Endothelial cell of umbilical vein (primary cell): ENCODE results near the gene MOGAT3. TPM values are rescaled to one million over a fixed set of nuclear protein-coding genes. Genes with fewer than 3 reads are reported as not detected.

ENCODE experiments used
- BruUV-seq: library from RNA; stranded (reverse); fragments of 400-500 nt; replicated peaks from 2 replicates; lab custom pipeline; 2021; lab: Mats Ljungman, UMichigan
- CTCF ChIA-PET: fragments of 300-600, 350-600 bp; sonication (Branson Sonifier 250); formaldehyde crosslinking; loops from one replicate; lab custom pipeline; 2021; ENCODE audit warnings: antibody characterized with exemption, inconsistent platforms; lab: Charles Lee
- POLR2A ChIA-PET: fragments of 300-600, 350-600 bp; sonication (Branson Sonifier 250); formaldehyde crosslinking; loops from one replicate; lab custom pipeline; 2021; ENCODE audit warnings: antibody characterized with exemption, inconsistent platforms; lab: Charles Lee
- DNase-seq: peaks from one replicate; pipeline ENCODE4 v3.0.0-alpha.2; 2011; ENCODE audit warnings: low read depth, low spot score
- FAIRE-seq: peaks from 2 replicates; lab custom pipeline; 2011; peaks lifted over from hg19 to GRCh38; lab: Jason Lieb, UNC
- H2AFZ ChIP-seq: 2 replicates; pipeline ENCODE4 v1.6.0; 2012; ENCODE audit warnings: low read depth, low read length, control low read depth, inconsistent platforms
- H3K27ac ChIP-seq: 2 replicates; pipeline ENCODE4 v1.5.1; 2011; ENCODE audit warnings: low read depth, mild to moderate bottlenecking, control low read depth, low read length, moderate library complexity; ENCODE audit not compliant: insufficient read depth
- H3K27me3 ChIP-seq, 2 experiments: 2 replicates each; pipeline versions ENCODE4 v1.6.0 to v1.6.1; 2011; ENCODE audit warnings: low read length in 2 of 2, mixed read lengths in 1 of 2; ENCODE audit not compliant: control insufficient read depth in 2 of 2, insufficient read depth in 2 of 2
- H3K36me3 ChIP-seq, 2 experiments: 2 replicates in 1 of 2; 3 replicates in 1 of 2; pipeline ENCODE4 v1.5.1; 2011; ENCODE audit warnings: low read length in 2 of 2, mild to moderate bottlenecking in 1 of 2, moderate library complexity in 1 of 2; ENCODE audit not compliant: control insufficient read depth in 2 of 2, insufficient read depth in 2 of 2; ENCODE audit errors: extremely low read depth in 1 of 2
- H3K4me1 ChIP-seq: 3 replicates; pipeline ENCODE4 v1.5.1; 2011; ENCODE audit warnings: mild to moderate bottlenecking, low read length; ENCODE audit not compliant: control insufficient read depth, insufficient read depth; ENCODE audit errors: extremely low read depth
- H3K4me2 ChIP-seq: 2 replicates; pipeline ENCODE4 v1.6.1; 2011; ENCODE audit warnings: low read length, control low read depth, mixed read lengths; ENCODE audit not compliant: insufficient read depth
- H3K4me3 ChIP-seq, 3 experiments: fragments of 200-600 bp in 1 of 3; sonication (generic), shearing (Covaris generic) in 1 of 3; replicated peaks in 1 of 3; 2 replicates each; pipeline ENCODE4 v1.5.1; 2011 to 2016; ENCODE audit warnings: control low read depth in 3 of 3, low read length in 3 of 3, mild to moderate bottlenecking in 2 of 3, inconsistent platforms in 1 of 3, low read depth in 1 of 3, moderate library complexity in 1 of 3; ENCODE audit not compliant: insufficient read depth in 1 of 3
- H3K79me2 ChIP-seq: 2 replicates; pipeline ENCODE4 v1.6.0; 2012; ENCODE audit warnings: low read length, inconsistent platforms; ENCODE audit not compliant: control insufficient read depth, insufficient read depth
- H3K9ac ChIP-seq: replicated peaks from 2 replicates; pipeline ENCODE3; 2011; ENCODE audit warnings: low read length, control low read depth; ENCODE audit not compliant: insufficient read depth; ENCODE audit errors: extremely low read depth
- H3K9me1 ChIP-seq: replicated peaks from 3 replicates; pipeline ENCODE4 v1.6.0; 2011; ENCODE audit warnings: mild to moderate bottlenecking, low read length; ENCODE audit not compliant: control insufficient read depth, insufficient read depth; ENCODE audit errors: extremely low read depth
- H3K9me3 ChIP-seq: replicated peaks from 2 replicates; pipeline ENCODE4 v1.5.1; 2012; ENCODE audit warnings: low read length, inconsistent platforms; ENCODE audit not compliant: control insufficient read depth, insufficient read depth
- H4K20me1 ChIP-seq: replicated peaks from 2 replicates; pipeline ENCODE3; 2011; ENCODE audit warnings: mild to moderate bottlenecking, low read length; ENCODE audit not compliant: control insufficient read depth, insufficient read depth; ENCODE audit errors: extremely low read depth
- EZH2 ChIP-seq: IDR thresholded peaks from 2 replicates; pipeline ENCODE4 v1.6.1; 2012; ENCODE audit warnings: borderline replicate concordance, low read depth, mild to moderate bottlenecking, moderate library complexity, low read length, inconsistent platforms; ENCODE audit not compliant: severe bottlenecking
- JUN ChIP-seq: IDR thresholded peaks from 2 replicates; pipeline ENCODE4 v1.6.1; 2011; ENCODE audit warnings: borderline replicate concordance, low read depth; ENCODE audit not compliant: insufficient read length, insufficient read depth
- POLR2AphosphoS5 ChIP-seq: IDR thresholded peaks from 2 replicates; pipeline ENCODE4 v1.6.1; 2012; ENCODE audit warnings: low read depth, mild to moderate bottlenecking, control low read depth, low read length, moderate library complexity; ENCODE audit not compliant: insufficient read depth
- dilution Hi-C: fragments of 300-500 bp; cut with MboI; formaldehyde crosslinking; loops from one replicate; pipeline ENCODE4 v1.15.0; 2019; ENCODE audit warnings: low sequenced_read_pairs; ENCODE audit not compliant: extremely low pct_ligation_motif_present
- intact Hi-C: fragments of 100-400 bp; cut with micrococcal nuclease; formaldehyde crosslinking; loops from one replicate; pipeline ENCODE4 v1.10.0; 2022
- polyA plus RNA-seq, 4 experiments: library from polyadenylated mRNA; depleted of rRNA in 3 of 4; stranded (reverse) in 3 of 4; unstranded in 1 of 4; fragments of >200 nt; gene quantifications; 2 replicates each; pipeline versions ENCODE4 v1.2.1 to v1.2.3, GENCODE V29; 2011 to 2012; ENCODE audit warnings: missing spikeins in 1 of 4
- total RNA-seq: library from RNA; stranded (reverse); gene quantifications from 2 replicates; pipeline ENCODE4 v1.2.3, GENCODE V29; 2021
- TF ChIP-seq, protein P1 (sequence below), 2 donors: IDR thresholded peaks; 1 replicate in 1 of 2; 2 replicates in 1 of 2; pipeline ENCODE4 v1.5.1; 2011; ENCODE audit warnings: low read length in 2 of 2, mild to moderate bottlenecking in 2 of 2, moderate library complexity in 2 of 2, control low read depth in 1 of 2, inconsistent platforms in 1 of 2, low read depth in 1 of 2; ENCODE audit not compliant: insufficient read depth in 1 of 2; ENCODE audit errors: extremely low read depth in 1 of 2

Gene MOGAT3
- total and polyA plus RNA-seq, 2 donors (not counting 3 experiments of a cell fraction or from before 2014, with no cell fraction given), result not detected

DNA sequence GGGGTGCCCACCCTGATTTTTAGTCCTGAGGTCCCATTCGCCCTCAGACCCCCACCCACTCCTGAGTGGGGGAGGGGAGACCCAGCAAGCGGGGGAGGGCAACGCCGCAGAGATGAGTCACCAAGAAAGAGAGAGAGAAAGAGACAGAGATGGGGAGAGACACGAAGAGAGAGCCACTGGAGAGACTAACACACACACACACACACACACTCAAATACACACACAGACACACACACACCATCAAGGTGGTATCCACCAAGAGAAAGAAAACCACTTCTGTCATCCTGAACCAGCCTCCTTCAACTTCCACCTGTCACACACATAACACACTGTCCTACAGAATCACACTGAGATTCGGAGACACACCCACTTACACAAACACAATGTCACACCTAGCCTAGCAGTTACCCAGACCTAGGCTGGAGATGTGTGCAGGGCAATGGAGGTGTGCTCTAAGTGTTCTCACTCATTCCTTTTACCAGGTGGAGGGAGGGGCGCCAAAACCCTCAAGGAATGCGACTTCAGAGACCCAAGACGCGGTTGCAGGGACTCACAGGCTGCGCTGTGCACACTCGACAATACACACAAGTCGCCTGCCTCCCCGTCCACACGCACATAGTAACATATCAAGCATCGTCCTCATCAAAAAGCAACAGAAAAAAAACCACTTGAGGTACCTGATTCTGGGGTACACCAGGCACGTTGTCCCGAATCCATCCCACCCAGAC lies 31.6 kb downstream of the MOGAT3 start:
- FAIRE-seq, result peak; percentile 4
- H2AFZ ChIP-seq, result no peak overlapping the region

More for the DNA sequence above, 31.6 kb downstream of the MOGAT3 start:
- Histone ChIP-seq H3K9me1 (no peaks in the 10 kb centered on the region), H4K20me1 (no peaks in the 10 kb centered on the region), H3K4me3 (no peak overlapping the region), H3K9me3 (no peaks in the 10 kb centered on the region), H3K79me2 (no peaks in the 10 kb centered on the region), H3K36me3 (no peaks in the 10 kb centered on the region), H3K27ac (no peak overlapping the region), H3K4me1 (peaks cover 3% of the 10 kb centered on the region), H3K27me3 (peaks cover 83 to 87% of the 10 kb centered on the region in 2 experiments), H3K9ac (no peak overlapping the region), H3K4me2 (no peak overlapping the region)
- TF ChIP-seq JUN (no peak), POLR2AphosphoS5 (no peak), EZH2 (no peak)
- TF ChIP-seq, protein P1, sequence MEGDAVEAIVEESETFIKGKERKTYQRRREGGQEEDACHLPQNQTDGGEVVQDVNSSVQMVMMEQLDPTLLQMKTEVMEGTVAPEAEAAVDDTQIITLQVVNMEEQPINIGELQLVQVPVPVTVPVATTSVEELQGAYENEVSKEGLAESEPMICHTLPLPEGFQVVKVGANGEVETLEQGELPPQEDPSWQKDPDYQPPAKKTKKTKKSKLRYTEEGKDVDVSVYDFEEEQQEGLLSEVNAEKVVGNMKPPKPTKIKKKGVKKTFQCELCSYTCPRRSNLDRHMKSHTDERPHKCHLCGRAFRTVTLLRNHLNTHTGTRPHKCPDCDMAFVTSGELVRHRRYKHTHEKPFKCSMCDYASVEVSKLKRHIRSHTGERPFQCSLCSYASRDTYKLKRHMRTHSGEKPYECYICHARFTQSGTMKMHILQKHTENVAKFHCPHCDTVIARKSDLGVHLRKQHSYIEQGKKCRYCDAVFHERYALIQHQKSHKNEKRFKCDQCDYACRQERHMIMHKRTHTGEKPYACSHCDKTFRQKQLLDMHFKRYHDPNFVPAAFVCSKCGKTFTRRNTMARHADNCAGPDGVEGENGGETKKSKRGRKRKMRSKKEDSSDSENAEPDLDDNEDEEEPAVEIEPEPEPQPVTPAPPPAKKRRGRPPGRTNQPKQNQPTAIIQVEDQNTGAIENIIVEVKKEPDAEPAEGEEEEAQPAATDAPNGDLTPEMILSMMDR (IDR thresholded peaks at IDR 0.05; ENCODE audit: extremely low read depth in 1 of 2, insufficient read depth in 1 of 2, low read depth in 1 of 2, low read length in 2 of 2), result no peak
- ChIA-PET POLR2A (no interaction called here), CTCF (interaction anchor here (1.0 to 3.1 kb wide), 5 partner anchors 12 to 26 kb away, joined by 3 to 49 read pairs (median 7); no protein-coding TSS in a partner anchor)
- dilution Hi-C loops, result no loop called here
- BruUV-seq, result no TSS peak
- DNase-seq, result no peak
- intact Hi-C loops, result loop anchor here (1.0 to 10.0 kb wide), 4 partner anchors 23 to 274 kb away; partner anchors contain the start of gene ACHE
